PC-3 (cell line): Measurements from ENCODE around the gene MCUB.

Source experiments
- EZH2phosphoT487 ChIP-seq: fragments of 300-600 bp; sonication (generic); IDR thresholded peaks from 2 replicates; pipeline ENCODE4 v1.6.1; 2018; ENCODE audit warnings: mild to moderate bottlenecking, antibody characterized with exemption, low read length, borderline replicate concordance
- TF ChIP-seq, protein P1 (sequence below): fragments of 300-600 bp; sonication (generic); conservative IDR thresholded peaks from 2 replicates; pipeline ENCODE4 v1.5.1; 2017; ENCODE audit warnings: antibody characterized with exemption, low read depth, mild to moderate bottlenecking, low read length

GRCh38 chr4:109614466-109614865 is 54.4 kb downstream of the MCUB start:
- TF ChIP-seq, protein P1, sequence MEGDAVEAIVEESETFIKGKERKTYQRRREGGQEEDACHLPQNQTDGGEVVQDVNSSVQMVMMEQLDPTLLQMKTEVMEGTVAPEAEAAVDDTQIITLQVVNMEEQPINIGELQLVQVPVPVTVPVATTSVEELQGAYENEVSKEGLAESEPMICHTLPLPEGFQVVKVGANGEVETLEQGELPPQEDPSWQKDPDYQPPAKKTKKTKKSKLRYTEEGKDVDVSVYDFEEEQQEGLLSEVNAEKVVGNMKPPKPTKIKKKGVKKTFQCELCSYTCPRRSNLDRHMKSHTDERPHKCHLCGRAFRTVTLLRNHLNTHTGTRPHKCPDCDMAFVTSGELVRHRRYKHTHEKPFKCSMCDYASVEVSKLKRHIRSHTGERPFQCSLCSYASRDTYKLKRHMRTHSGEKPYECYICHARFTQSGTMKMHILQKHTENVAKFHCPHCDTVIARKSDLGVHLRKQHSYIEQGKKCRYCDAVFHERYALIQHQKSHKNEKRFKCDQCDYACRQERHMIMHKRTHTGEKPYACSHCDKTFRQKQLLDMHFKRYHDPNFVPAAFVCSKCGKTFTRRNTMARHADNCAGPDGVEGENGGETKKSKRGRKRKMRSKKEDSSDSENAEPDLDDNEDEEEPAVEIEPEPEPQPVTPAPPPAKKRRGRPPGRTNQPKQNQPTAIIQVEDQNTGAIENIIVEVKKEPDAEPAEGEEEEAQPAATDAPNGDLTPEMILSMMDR: no peak
- no peak for TF ChIP-seq EZH2phosphoT487
